Measurements from ENCODE around the gene MSMO1. TPM values are rescaled to one million over a fixed set of nuclear protein-coding genes. Genes with fewer than 3 reads are reported as not detected.

MSMO1 gene
- total RNA-seq, 1 experiment from 2014 or later: 345 TPM

DNA sequence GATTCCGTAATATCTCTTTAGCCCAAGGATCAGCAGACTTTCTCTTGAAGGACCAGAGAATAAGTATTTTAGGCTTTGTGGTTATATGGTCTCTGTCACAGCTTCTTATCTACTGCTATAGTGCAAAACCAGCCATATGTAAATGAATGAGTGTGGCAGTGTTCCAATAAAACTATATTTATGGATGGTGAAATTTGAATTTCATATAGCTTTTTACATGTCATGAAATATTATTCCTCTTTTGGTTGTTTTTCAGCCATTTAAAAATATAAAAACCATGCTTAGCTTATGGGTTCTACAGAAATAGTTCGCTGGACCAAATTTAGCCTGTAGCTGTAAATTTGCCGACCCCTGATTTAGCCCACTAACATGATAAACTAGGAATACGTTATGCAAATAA is 18.0 kb upstream of the MSMO1 start:
- Histone ChIP-seq H3K4me1 (ENCODE audit: low read length) (peaks cover 16% of the 10 kb centered on the region), H2AFZ (ENCODE audit: low read length) (no peak overlapping the region), H4K20me1 (ENCODE audit: insufficient read depth, low read depth, low read length) (no peaks in the 10 kb centered on the region), H3K9me3 (ENCODE audit: low read length) (no peaks in the 10 kb centered on the region), H3K9me2 (replicated peaks; ENCODE audit: insufficient read depth, low read length) (no peaks in the 10 kb centered on the region), H3K79me2 (ENCODE audit: low read length) (peaks cover 47% of the 10 kb centered on the region), H3K27me3 (ENCODE audit: low read length) (no peaks in the 10 kb centered on the region), H3K4me3 (ENCODE audit: low read length) (no peak overlapping the region), H3K27ac (ENCODE audit: low read length) (no peak overlapping the region), H3K4me2 (ENCODE audit: low read depth, low read length, poor library complexity, severe bottlenecking) (no peak overlapping the region), H3K9ac (ENCODE audit: low read length) (no peak overlapping the region), H3K36me3 (ENCODE audit: insufficient read depth, low read length) (peaks cover 27% of the 10 kb centered on the region; the same call in 1 of the 2 replicates)
- DNase-seq: no peak

DNA sequence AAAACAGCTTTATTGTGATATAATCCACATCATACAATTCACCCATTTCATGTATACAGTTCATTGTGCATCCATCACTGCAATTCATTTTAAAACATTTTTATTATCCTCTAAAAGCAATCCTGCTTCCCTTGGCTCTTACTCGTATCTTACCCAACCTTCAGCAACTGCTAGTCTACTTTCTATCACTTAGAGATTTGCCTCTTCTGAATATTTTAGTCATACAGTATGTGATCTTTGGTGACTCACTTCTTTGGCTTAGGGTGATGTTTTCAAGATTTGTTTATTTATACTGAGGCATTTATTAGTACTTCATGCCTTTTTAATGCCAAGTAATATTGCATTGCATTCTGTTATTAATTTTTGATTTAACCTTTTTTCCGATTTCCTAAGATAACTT is 15.0 kb upstream of the MSMO1 start:
- Histone ChIP-seq H3K9ac (ENCODE audit: low read length) (no peak overlapping the region), H3K4me2 (ENCODE audit: low read depth, low read length, poor library complexity, severe bottlenecking) (no peak overlapping the region), H4K20me1 (ENCODE audit: insufficient read depth, low read depth, low read length) (no peaks in the 10 kb centered on the region), H3K27me3 (ENCODE audit: low read length) (no peaks in the 10 kb centered on the region), H3K27ac (ENCODE audit: low read length) (no peak overlapping the region), H3K4me1 (ENCODE audit: low read length) (peaks cover 16% of the 10 kb centered on the region), H3K79me2 (ENCODE audit: low read length) (peaks cover 22% of the 10 kb centered on the region), H3K4me3 (ENCODE audit: low read length) (no peak overlapping the region), H2AFZ (ENCODE audit: low read length) (no peak overlapping the region), H3K9me3 (ENCODE audit: low read length) (no peaks in the 10 kb centered on the region), H3K36me3 (ENCODE audit: insufficient read depth, low read length) (peaks cover 19% of the 10 kb centered on the region; the same call in 1 of the 2 replicates), H3K9me2 (replicated peaks; ENCODE audit: insufficient read depth, low read length) (no peaks in the 10 kb centered on the region)
- DNase-seq: no peak

DNA sequence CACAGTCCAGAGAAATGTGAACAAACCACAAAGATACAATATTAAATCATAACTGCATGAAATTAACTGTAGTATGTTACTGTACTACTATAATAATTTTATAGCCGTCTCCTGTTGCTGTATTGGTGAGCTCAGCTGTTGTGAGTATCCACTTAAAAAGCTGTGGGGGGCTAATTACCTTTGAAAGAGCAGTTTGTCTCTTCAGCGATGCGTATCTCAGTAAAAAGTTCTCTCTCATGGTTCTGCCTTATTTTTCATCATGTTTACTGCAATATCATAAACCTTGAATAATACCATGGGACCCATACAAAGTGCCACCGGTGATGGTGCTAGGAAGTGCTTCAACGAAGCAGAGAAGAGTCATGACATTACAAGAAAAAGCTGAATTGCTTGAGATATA is 8.4 kb upstream of the MSMO1 start:
- no peak overlapping the region for H3K9ac ChIP-seq (ENCODE audit: low read length)
- no peaks in the 10 kb centered on the region for H3K4me1 ChIP-seq (ENCODE audit: low read length)
- peaks cover 3% of the 10 kb centered on the region; the same call in 1 of the 2 replicates for H3K79me2 ChIP-seq (ENCODE audit: low read length)
- no peak overlapping the region for H3K4me3 ChIP-seq (ENCODE audit: low read length)
- no peaks in the 10 kb centered on the region for H3K9me2 ChIP-seq (replicated peaks; ENCODE audit: insufficient read depth, low read length)
- H3K27ac ChIP-seq (ENCODE audit: low read length): no peak overlapping the region
- no peaks in the 10 kb centered on the region for H4K20me1 ChIP-seq (ENCODE audit: insufficient read depth, low read depth, low read length)
- H3K27me3 ChIP-seq (ENCODE audit: low read length): no peaks in the 10 kb centered on the region
- no peak overlapping the region for H2AFZ ChIP-seq (ENCODE audit: low read length)
- DNase-seq: no peak
- no peak overlapping the region for H3K4me2 ChIP-seq (ENCODE audit: low read depth, low read length, poor library complexity, severe bottlenecking)
- H3K36me3 ChIP-seq (ENCODE audit: insufficient read depth, low read length): peaks cover 5% of the 10 kb centered on the region; the same call in 1 of the 2 replicates
- no peaks in the 10 kb centered on the region for H3K9me3 ChIP-seq (ENCODE audit: low read length)

DNA sequence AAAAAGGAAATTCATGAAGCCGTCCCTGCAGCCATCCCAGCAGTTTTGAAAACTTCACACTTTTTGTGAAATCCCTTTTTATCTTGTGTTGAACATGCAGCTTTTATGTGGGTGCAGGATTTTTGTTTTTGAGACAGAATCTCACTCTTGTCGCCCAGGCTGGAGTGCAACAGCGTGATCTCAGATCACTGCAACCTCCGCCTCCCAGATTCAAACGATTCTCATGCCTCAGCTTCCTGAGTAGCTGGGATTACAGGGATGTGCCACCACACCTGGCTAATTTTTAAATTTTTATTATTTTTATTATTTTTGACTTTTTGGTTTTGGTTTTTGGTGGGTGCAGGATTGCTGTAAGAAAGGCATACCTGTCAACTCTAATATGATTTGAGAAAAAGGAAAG is 8.0 kb upstream of the MSMO1 start:
- Histone ChIP-seq H3K27me3 (ENCODE audit: low read length) (no peaks in the 10 kb centered on the region), H3K4me2 (ENCODE audit: low read depth, low read length, poor library complexity, severe bottlenecking) (no peak overlapping the region), H3K4me3 (ENCODE audit: low read length) (no peak overlapping the region), H3K4me1 (ENCODE audit: low read length) (no peaks in the 10 kb centered on the region), H3K79me2 (ENCODE audit: low read length) (peaks cover 3% of the 10 kb centered on the region; the same call in 1 of the 2 replicates), H3K27ac (ENCODE audit: low read length) (no peak overlapping the region), H2AFZ (ENCODE audit: low read length) (no peak overlapping the region), H4K20me1 (ENCODE audit: insufficient read depth, low read depth, low read length) (no peaks in the 10 kb centered on the region), H3K9me3 (ENCODE audit: low read length) (no peaks in the 10 kb centered on the region), H3K36me3 (ENCODE audit: insufficient read depth, low read length) (peaks cover 5% of the 10 kb centered on the region), H3K9ac (ENCODE audit: low read length) (no peak overlapping the region), H3K9me2 (replicated peaks; ENCODE audit: insufficient read depth, low read length) (no peaks in the 10 kb centered on the region)
- DNase-seq: no peak

DNA sequence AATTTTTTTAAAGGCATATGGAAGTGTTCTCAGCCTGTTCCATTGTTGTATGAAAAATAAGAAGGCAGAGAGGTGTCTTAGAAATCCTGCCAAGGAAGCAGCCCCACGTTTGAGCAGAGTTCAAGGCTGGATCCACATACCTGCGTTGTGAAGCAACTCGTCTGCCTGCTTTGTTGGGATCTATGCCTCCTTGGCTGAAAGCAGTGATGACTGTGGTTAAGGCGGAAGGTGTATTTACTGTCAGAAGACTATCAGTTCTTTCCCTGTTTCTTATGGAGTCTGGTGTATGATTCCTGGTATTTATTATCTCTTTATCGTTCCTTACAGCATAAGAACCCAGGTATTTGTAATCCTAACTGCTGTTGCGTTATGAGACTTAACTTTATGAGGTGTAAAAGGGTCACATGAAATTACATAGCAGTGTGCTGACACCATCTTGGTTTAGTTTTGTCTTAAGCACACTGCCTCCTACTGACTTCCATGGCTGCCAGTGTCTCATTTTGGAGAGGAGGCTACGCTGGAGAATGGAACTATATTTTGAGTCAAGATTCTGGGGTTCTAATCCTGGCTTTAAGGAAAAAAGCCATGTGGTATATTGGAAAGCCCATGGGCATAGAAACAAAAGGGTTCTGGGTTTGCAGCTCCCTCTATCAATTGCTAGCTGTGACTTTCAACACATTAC is 3.1 kb upstream of the MSMO1 start:
- Histone ChIP-seq H3K36me3 (ENCODE audit: insufficient read depth, low read length) (peaks cover 5% of the 10 kb centered on the region), H2AFZ (ENCODE audit: low read length) (no peak overlapping the region), H3K27ac (ENCODE audit: low read length) (no peak overlapping the region), H3K9me3 (ENCODE audit: low read length) (no peaks in the 10 kb centered on the region), H4K20me1 (ENCODE audit: insufficient read depth, low read depth, low read length) (peaks cover 15% of the 10 kb centered on the region), H3K4me2 (ENCODE audit: low read depth, low read length, poor library complexity, severe bottlenecking) (no peak overlapping the region), H3K79me2 (ENCODE audit: low read length) (peaks cover 23% of the 10 kb centered on the region), H3K9ac (ENCODE audit: low read length) (no peak overlapping the region), H3K4me3 (ENCODE audit: low read length) (no peak overlapping the region), H3K27me3 (ENCODE audit: low read length) (no peaks in the 10 kb centered on the region), H3K9me2 (replicated peaks; ENCODE audit: insufficient read depth, low read length) (no peaks in the 10 kb centered on the region), H3K4me1 (ENCODE audit: low read length) (peaks cover 18% of the 10 kb centered on the region)
- no peak for DNase-seq

- no peak for DNase-seq
- H3K27me3 ChIP-seq (ENCODE audit: low read length): no peaks in the 10 kb centered on the region
- no peak overlapping the region for H3K4me2 ChIP-seq (ENCODE audit: low read depth, low read length, poor library complexity, severe bottlenecking)
- H3K9me3 ChIP-seq (ENCODE audit: low read length): no peaks in the 10 kb centered on the region
- H3K9me2 ChIP-seq (replicated peaks; ENCODE audit: insufficient read depth, low read length): no peaks in the 10 kb centered on the region
- no peak overlapping the region for H3K4me3 ChIP-seq (ENCODE audit: low read length)
- no peak overlapping the region for H3K9ac ChIP-seq (ENCODE audit: low read length)
- H3K4me1 ChIP-seq (ENCODE audit: low read length): peaks cover 24% of the 10 kb centered on the region
- peak overlapping the region; percentile 76; the same call in 1 of the 2 replicates for H3K27ac ChIP-seq (ENCODE audit: low read length)
- H3K79me2 ChIP-seq (ENCODE audit: low read length): peaks cover 28% of the 10 kb centered on the region
- peaks cover 20% of the 10 kb centered on the region for H4K20me1 ChIP-seq (ENCODE audit: insufficient read depth, low read depth, low read length)
- peaks cover 5% of the 10 kb centered on the region for H3K36me3 ChIP-seq (ENCODE audit: insufficient read depth, low read length)
- H2AFZ ChIP-seq (ENCODE audit: low read length): no peak overlapping the region
Measured at GRCh38 chr4:165324918-165325304, 2.6 kb upstream of the MSMO1 start.

DNA sequence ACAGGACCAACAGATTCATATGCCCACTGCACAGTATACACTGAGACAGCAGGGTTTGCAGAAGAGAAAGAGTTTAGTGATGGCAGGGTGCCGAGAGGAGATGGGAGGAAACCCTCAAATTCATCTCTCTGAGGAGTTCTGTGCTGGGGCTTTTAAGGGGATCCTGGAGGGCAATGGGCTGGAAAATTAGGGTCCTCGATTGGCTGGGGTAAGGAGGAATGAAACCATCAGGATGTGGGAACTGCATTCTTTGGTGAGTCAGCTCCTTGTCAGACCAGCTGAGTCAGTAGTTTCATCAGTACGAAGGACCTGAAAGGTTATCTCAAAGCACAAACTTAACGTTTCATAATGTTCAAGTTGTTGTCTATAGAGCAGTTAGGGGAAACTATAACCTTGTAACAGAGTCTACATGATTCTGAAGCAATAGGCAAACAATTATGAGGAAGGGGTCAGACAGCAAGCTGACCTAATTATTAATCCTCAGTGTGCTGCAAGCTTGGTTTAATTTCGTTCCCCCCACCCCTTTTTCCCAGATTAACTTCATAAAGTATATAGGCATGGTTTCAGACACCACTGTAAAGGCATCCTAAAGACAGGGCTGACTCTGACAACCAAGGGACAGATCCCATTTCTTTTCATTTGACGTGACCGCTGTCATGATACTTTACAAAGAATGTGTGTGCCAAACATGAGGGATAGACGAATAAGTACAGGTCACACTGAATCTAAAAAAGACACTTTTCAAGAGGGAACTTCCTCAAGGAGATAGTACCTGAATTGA is 1.5 kb upstream of the MSMO1 start:
- no peaks in the 10 kb centered on the region for H3K27me3 ChIP-seq (ENCODE audit: low read length)
- peaks cover 30% of the 10 kb centered on the region for H4K20me1 ChIP-seq (ENCODE audit: insufficient read depth, low read depth, low read length)
- DNase-seq: no peak
- peak overlapping the region; percentile 66 for H3K9ac ChIP-seq (ENCODE audit: low read length)
- no peaks in the 10 kb centered on the region for H3K9me3 ChIP-seq (ENCODE audit: low read length)
- peak overlapping the region; percentile 76 for H3K27ac ChIP-seq (ENCODE audit: low read length)
- H3K4me2 ChIP-seq (ENCODE audit: low read depth, low read length, poor library complexity, severe bottlenecking): peak overlapping the region; percentile 64
- 0 out of 2 replicates have a peak overlapping the region, but pooled peaks have one; percentile 17 for H2AFZ ChIP-seq (ENCODE audit: low read length)
- H3K9me2 ChIP-seq (replicated peaks; ENCODE audit: insufficient read depth, low read length): no peaks in the 10 kb centered on the region
- H3K4me3 ChIP-seq (ENCODE audit: low read length): peak overlapping the region; percentile 66
- peaks cover 34% of the 10 kb centered on the region for H3K4me1 ChIP-seq (ENCODE audit: low read length)
- peaks cover 15% of the 10 kb centered on the region for H3K36me3 ChIP-seq (ENCODE audit: insufficient read depth, low read length)
- H3K79me2 ChIP-seq (ENCODE audit: low read length): peaks cover 38% of the 10 kb centered on the region

- no peaks in the 10 kb centered on the region for H3K9me2 ChIP-seq (replicated peaks; ENCODE audit: insufficient read depth, low read length)
- H3K9me3 ChIP-seq (ENCODE audit: low read length): no peaks in the 10 kb centered on the region
- peak overlapping the region; percentile 66 for H3K9ac ChIP-seq (ENCODE audit: low read length)
- H4K20me1 ChIP-seq (ENCODE audit: insufficient read depth, low read depth, low read length): peaks cover 39% of the 10 kb centered on the region
- no peaks in the 10 kb centered on the region for H3K27me3 ChIP-seq (ENCODE audit: low read length)
- peaks cover 47% of the 10 kb centered on the region for H3K79me2 ChIP-seq (ENCODE audit: low read length)
- peak overlapping the region; percentile 66 for H3K4me3 ChIP-seq (ENCODE audit: low read length)
- H2AFZ ChIP-seq (ENCODE audit: low read length): peak overlapping the region; percentile 17; the same call in 1 of the 2 replicates
- peaks cover 20% of the 10 kb centered on the region for H3K36me3 ChIP-seq (ENCODE audit: insufficient read depth, low read length)
- peaks cover 43% of the 10 kb centered on the region for H3K4me1 ChIP-seq (ENCODE audit: low read length)
- H3K27ac ChIP-seq (ENCODE audit: low read length): peak overlapping the region; percentile 76
- H3K4me2 ChIP-seq (ENCODE audit: low read depth, low read length, poor library complexity, severe bottlenecking): peak overlapping the region; percentile 64
- DNase-seq: peak; percentile 82
Measured at GRCh38 chr4:165326831-165327210, 648 bp upstream of the MSMO1 start.
